NCI-H1092 (cell line): ENCODE data around the gene SYNDIG1.

ENCODE experiments used
- DNase-seq: peaks from one replicate; lab custom pipeline; 2025; lab: John Stamatoyannopoulos, UW

The SYNDIG1 gene

GRCh38 chr20:24448170-24448569 is 21.3 kb upstream of the SYNDIG1 start:
- DNase-seq = no peak

- DNase-seq = no peak
Observed at GRCh38 chr20:24449026-24449720, 20.3 kb upstream of the SYNDIG1 start.

DNA sequence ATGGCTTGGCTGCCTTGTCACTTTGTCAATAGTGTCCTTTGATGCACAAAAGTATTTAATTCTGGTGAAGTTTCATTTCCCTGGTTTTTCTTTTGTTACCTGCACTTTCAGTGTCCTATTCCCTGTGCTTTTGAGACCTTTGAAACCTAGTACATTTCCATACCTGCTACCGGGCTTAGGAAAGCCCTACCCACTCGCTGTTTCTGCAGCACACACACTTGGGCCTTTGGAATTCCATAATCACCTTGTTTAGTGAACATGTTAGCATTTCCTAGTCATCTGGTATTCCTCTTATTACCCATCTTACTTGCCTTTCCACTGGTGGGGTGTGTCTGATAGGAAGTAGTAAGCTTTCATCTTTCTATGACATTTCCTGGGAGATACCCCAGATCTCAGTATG is 19.3 kb upstream of the SYNDIG1 start:
- no peak for DNase-seq

GRCh38 chr20:24450624-24451376 is 18.6 kb upstream of the SYNDIG1 start:
- no peak for DNase-seq

DNA sequence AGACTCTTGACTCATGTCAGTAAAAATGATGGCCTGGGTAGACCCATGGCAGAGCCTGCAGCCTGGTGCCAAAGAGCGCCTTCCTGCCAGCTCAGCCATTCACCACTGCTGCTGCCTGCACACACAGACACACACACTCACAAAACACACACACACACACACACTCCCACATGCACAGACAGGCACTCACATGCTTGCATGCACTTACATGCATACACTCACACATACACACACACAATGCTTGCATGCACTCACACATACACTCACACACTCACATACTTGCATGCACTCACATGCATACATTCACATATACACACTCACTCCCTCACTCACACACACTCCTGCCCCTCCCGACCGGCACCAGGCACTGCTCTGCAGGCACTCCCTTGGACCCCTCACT is 18.0 kb upstream of the SYNDIG1 start:
- DNase-seq = no peak

DNA sequence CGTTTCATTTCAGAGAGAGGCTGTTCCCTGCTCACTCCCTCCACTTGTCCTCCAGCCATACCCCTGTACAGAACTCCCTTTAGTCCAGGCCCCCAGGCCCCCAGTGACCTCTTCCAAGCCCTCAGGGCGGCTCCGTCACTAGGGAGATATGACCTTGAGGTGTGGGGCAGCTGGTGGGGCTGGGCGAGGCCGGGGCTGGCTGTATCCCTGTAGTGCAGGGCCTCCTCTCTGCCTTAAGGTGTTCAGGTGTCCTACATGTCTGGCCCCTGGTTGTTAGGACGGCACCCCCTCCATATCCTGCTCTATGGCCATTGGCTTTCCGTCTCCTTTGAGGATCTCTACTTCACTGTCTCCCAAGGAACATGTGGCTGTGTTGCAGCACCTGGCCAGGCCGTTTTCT is 17.4 kb upstream of the SYNDIG1 start:
- no peak for DNase-seq

DNA sequence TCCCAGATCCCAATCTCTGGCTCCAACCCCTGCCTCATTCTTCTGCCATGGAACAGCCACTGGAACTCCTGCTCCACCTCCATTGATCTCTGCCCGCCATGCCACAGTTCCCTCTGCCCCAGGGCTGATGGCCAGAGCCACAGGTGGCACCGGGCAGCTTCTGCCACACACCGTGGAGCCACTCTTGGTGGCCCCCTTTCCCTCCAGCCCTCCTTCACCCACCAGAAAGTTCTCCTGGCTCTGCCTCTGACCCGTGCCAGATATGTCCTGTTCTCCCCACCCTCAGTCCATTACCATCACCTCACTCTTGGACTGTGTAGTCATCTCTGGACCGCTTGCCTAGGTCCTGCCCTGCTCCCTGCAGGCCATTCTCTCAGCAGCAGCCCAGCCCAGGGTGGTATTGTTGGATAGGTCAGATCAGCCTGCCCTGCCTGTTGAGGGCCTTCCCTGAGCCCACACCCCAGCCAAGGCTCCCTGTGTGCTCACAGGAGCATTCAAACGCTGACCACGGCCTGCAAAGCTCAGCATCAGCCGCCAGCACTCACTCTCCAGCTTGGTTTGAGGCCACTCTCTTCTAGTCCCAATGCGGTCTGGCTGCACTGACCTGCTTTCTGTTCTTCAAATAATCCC is 16.8 kb upstream of the SYNDIG1 start:
- DNase-seq = no peak

- DNase-seq = no peak
Observed at GRCh38 chr20:24453869-24454268, 15.6 kb upstream of the SYNDIG1 start.

DNA sequence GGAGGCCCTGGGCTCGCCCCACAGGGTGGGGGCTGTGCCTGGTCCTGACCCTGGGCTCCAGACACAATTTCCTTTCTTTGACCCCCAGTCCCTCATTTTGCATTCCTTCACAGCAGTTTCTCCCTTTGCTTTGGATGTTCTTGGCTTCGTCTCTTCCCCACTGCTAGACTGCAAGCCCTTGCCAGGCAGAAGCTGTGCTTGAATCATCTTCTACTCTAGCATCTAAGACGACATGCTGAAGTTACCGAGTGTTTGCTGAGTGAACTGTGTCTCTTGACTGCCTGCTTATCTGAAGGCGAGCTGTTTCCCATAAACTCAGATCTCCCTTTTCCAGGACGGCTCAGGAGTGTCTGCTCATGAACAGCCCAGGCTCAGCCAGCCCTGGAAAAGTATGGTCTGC is 14.3 kb upstream of the SYNDIG1 start:
- DNase-seq = no peak

GRCh38 chr20:24456398-24456781 is 13.0 kb upstream of the SYNDIG1 start:
- DNase-seq = no peak

GRCh38 chr20:24458436-24458835 is 11.0 kb upstream of the SYNDIG1 start:
- no peak for DNase-seq

DNA sequence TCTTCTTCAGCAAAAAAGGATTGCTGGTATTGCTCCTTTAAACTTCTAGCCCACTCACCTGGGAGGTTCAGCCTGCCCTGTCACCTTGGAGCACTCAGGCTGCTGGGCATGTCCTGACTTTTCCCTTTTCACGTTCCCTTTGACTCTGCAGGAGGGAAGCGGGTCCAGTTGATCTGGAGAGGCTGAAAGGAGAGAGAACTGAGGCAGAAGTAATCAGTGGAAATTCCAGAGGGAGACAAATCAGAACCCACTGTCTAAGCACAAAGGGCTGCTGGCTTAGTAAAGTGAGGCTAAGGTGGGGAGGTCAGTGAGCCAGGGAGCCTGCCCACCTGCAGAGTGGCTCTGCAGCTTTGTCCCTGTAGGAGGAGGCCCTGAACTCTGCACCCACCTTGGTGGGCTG is 9.7 kb upstream of the SYNDIG1 start:
- no peak for DNase-seq

DNA sequence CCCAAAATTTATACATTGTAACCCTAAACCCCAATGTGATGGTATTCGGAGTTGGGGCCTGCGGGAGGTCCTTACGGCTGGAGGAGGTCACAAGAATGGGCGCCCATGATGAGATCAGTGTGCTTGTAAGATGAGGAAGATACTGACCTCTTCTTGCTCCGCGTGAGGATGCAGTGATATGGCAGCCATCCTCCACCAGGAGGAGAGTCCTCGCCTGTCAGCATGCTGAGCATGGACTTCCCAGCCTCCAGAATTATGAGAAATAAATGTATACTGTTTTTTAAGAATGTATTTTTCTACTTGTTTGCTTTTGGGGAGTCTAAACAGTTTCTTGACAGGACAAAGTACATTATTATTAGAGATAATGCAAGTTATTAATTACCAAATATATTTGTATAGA is 8.7 kb upstream of the SYNDIG1 start:
- DNase-seq = no peak

- no peak for DNase-seq
Observed at GRCh38 chr20:24461848-24462247, 7.6 kb upstream of the SYNDIG1 start.

DNA sequence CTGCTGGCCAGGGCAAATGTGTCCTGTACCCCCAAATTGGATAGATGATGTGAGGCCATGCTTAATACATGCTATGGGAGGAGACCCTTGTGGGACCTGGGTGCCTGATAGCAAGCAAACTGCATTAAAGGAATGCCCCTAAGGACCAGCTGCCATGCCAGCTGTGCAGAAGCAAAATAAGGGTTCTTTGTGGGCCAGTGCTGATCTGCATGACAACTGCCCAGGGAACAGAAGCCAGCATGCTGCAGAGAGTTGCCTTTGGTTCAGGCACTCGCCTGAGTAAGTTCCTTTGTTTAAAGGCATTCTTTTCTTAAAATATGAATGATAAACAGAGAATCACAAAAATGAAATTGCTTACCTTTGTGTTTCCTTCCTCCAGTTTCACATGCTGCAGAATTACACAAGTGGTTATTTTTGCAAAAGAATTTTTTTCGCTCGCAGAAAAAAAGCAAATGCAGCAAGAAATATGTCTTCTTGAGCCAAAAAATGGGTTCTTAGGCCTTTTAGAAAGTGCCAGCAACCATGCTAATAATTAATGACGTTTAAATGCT is 6.9 kb upstream of the SYNDIG1 start:
- no peak for DNase-seq

DNA sequence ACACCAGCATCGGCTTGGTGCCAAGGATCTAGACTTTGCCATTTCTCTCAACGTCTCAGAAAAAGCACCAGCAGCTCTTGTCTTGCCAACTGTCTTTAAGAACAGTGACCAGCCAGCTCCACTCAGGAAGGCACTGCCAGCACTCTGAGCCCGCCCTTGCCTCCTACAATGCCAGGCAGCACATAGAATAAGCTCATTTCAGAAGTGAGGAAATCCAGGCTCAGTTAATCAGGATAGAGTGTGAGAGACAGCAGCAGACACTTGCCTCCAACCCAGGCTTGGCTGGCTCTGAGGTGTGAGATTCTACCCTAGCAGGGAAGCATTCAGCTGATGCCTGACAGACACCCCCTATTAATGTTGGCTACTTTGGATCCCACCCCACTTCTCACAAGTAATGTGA is 4.3 kb upstream of the SYNDIG1 start:
- no peak for DNase-seq

- DNase-seq = no peak
Observed at GRCh38 chr20:24465730-24466129, 3.7 kb upstream of the SYNDIG1 start.

GRCh38 chr20:24468401-24469115 is 871 bp upstream of the SYNDIG1 start:
- DNase-seq = no peak

GRCh38 chr20:24469894-24470745 is 691 bp downstream of the SYNDIG1 start:
- no peak for DNase-seq

- DNase-seq = no peak
Observed at GRCh38 chr20:24470746-24471582, 1.5 kb downstream of the SYNDIG1 start.

- DNase-seq = no peak
Observed at GRCh38 chr20:24472426-24472825, 3.0 kb downstream of the SYNDIG1 start.
